HepG2 (cell line): ENCODE results near the gene ITGA7. TPM values are rescaled to one million over a fixed set of nuclear protein-coding genes. Genes with fewer than 3 reads are reported as not detected.

ENCODE experiments used
- ATF5 ChIP-seq: sonication (generic); formaldehyde crosslinking; IDR thresholded peaks from 2 replicates; pipeline ENCODE4 v1.4.0; 2020; ENCODE audit warnings: mild to moderate bottlenecking, low read depth, missing genetic modification reagents
- ATF6 ChIP-seq: sonication (generic); formaldehyde crosslinking; conservative IDR thresholded peaks from 2 replicates; pipeline ENCODE4 v1.4.0; 2020; ENCODE audit warnings: missing genetic modification reagents
- CHCHD3 ChIP-seq: sonication (generic); formaldehyde crosslinking; IDR thresholded peaks from 2 replicates; pipeline ENCODE4 v1.8.0; 2022; ENCODE audit warnings: mild to moderate bottlenecking, missing genetic modification reagents, moderate library complexity
- EP300 ChIP-seq, 3 experiments: sonication (generic) in 1 of 3; formaldehyde crosslinking in 1 of 3; IDR thresholded peaks; 2 replicates each; pipeline versions ENCODE4 v1.5.1 to v1.6.1; 2011 to 2020; ENCODE audit warnings: low read depth in 2 of 3, low read length in 2 of 3, borderline replicate concordance in 1 of 3, improper control_type of control experiment in 1 of 3, mild to moderate bottlenecking in 1 of 3, missing genetic modification reagents in 1 of 3, moderate library complexity in 1 of 3
- KAT8 ChIP-seq: IDR thresholded peaks from 2 replicates; pipeline ENCODE4 v1.6.1; 2016; ENCODE audit warnings: missing genetic modification reagents, missing compliant biosample characterization
- KMT2B ChIP-seq: IDR thresholded peaks from 2 replicates; pipeline ENCODE4 v1.6.1; 2016; ENCODE audit warnings: missing genetic modification reagents, missing compliant biosample characterization
- LCORL ChIP-seq, 2 experiments: fragments of 450-650 bp in 1 of 2; sonication (generic) in 1 of 2; formaldehyde crosslinking in 1 of 2; IDR thresholded peaks; 2 replicates each; pipeline versions ENCODE4 v1.5.0 to v1.6.1; 2017 to 2020; ENCODE audit warnings: antibody characterized with exemption in 1 of 2, missing genetic modification reagents in 1 of 2
- MXI1 ChIP-seq: IDR thresholded peaks from 3 replicates; pipeline ENCODE4 v1.6.1; 2012; ENCODE audit warnings: low read depth, low read length, inconsistent platforms, borderline replicate concordance
- NONO ChIP-seq, 2 experiments: fragments of 450-650 bp in 1 of 2; sonication (generic) in 1 of 2; formaldehyde crosslinking in 1 of 2; IDR thresholded peaks in 1 of 2; conservative IDR thresholded peaks in 1 of 2; 2 replicates each; pipeline versions ENCODE4 v1.6.1 to v1.8.0; 2017 to 2022; ENCODE audit warnings: mild to moderate bottlenecking in 1 of 2, missing genetic modification reagents in 1 of 2, moderate library complexity in 1 of 2
- POLR2AphosphoS5 ChIP-seq: IDR thresholded peaks from 2 replicates; pipeline ENCODE4 v1.6.1; 2012; ENCODE audit warnings: low read depth, low read length
- TERF1 ChIP-seq: sonication (generic); formaldehyde crosslinking; IDR thresholded peaks from 2 replicates; pipeline ENCODE4 v1.8.0; 2022; ENCODE audit warnings: mild to moderate bottlenecking, missing genetic modification reagents, moderate library complexity
- ZBTB42 ChIP-seq: sonication (generic); formaldehyde crosslinking; IDR thresholded peaks from 2 replicates; pipeline ENCODE4 v1.5.0; 2020; ENCODE audit warnings: mild to moderate bottlenecking, missing genetic modification reagents
- ZNF232 ChIP-seq: sonication (generic); formaldehyde crosslinking; IDR thresholded peaks from 2 replicates; pipeline ENCODE4 v1.4.0; 2020; ENCODE audit warnings: missing genetic modification reagents, borderline replicate concordance
- ZNF362 ChIP-seq: sonication (generic); formaldehyde crosslinking; IDR thresholded peaks from 2 replicates; pipeline ENCODE4 v1.4.0; 2020; ENCODE audit warnings: missing genetic modification reagents, mild to moderate bottlenecking, borderline replicate concordance
- ZNF597 ChIP-seq: sonication (generic); formaldehyde crosslinking; IDR thresholded peaks from 2 replicates; pipeline ENCODE4 v1.5.0; 2020; ENCODE audit warnings: missing genetic modification reagents
- ZNF768 ChIP-seq: sonication (generic); formaldehyde crosslinking; IDR thresholded peaks from 2 replicates; pipeline ENCODE4 v1.4.0; 2020; ENCODE audit warnings: missing genetic modification reagents
- ZSCAN30 ChIP-seq: sonication (generic); formaldehyde crosslinking; IDR thresholded peaks from 2 replicates; pipeline ENCODE4 v1.5.0; 2020; ENCODE audit warnings: mild to moderate bottlenecking, missing genetic modification reagents
- polyA plus RNA-seq, 8 experiments: library from polyadenylated mRNA; depleted of rRNA in 3 of 8; stranded (reverse) in 7 of 8; unstranded in 1 of 8; fragments of >200 nt; fragmentation: Illumina TruSeq in 4 of 8; extraction: Trizol in 4 of 8; gene quantifications; 2 replicates each; pipeline versions ENCODE4 v1.2.1 to v1.2.3, GENCODE V29; 2011 to 2016; ENCODE audit warnings: low read depth in 4 of 8, missing spikeins in 1 of 8, mixed read lengths in 1 of 8; ENCODE audit not compliant: insufficient read depth in 1 of 8
- total RNA-seq, 5 experiments: library from RNA; depleted of rRNA; stranded (reverse); fragments of >200 nt; fragmentation: Illumina TruSeq; extraction: Trizol; gene quantifications; 2 replicates each; pipeline ENCODE4 v1.2.3, GENCODE V29; 2016; ENCODE audit warnings: low read depth in 1 of 5
- TF ChIP-seq, protein P1 (sequence below): sonication (generic); formaldehyde crosslinking; IDR thresholded peaks from 2 replicates; pipeline ENCODE4 v1.8.1; 2022; ENCODE audit warnings: low read depth, mild to moderate bottlenecking, missing genetic modification reagents

Gene ITGA7
- total and polyA plus RNA-seq, 2 of the 13 experiments (the other 11 are each of a cell fraction or from before 2014, with no cell fraction given): 0.65 to 0.75 TPM

DNA sequence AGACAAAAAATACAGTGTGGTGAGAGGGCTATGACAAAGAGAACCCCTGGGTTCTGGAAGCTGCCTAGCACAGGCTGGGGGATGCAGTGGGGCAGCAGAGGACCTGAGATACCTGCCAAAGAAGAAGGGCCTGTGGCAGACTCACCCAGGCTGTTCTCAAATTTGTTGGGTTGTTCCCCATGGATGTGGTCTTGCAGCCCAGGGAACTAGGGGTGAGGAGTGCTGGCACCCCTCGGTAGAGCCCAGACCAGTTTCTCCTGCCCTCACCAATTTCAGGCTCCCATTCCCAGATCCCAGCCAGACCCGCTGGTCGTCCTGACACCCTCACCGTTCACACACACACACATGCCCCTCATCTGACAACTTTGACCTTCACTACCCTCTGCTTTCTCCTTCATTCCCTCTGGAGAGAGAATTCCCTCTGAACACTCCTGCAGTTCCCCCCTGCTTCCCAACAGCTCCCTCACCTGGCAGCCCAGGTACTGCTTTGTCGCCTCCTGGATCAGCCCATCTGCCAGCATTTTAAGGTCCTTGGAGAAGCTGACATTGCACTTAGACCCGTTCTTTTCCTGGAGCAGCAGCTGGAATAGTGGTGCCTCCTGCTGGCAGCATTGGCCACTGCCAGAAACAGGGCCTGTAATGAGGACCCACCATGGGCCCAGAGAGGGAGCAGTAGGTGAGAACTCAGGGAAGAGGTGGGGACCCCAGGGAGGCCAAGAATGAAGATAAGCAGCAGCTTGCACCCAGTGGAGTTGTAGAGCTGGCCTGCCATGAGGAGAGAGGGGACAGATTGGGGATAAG lies 29.3 kb upstream of the ITGA7 start (continued):
- TF ChIP-seq ATF6: no peak
- TF ChIP-seq ZNF768 (CRISPR knock-in tag): no peak
- TF ChIP-seq ZSCAN30: no peak
- no peak; a peak in 1 of 4 replicates for TF ChIP-seq EP300 (IDR thresholded peaks at IDR 0.05; ENCODE audit: low read depth in 2 of 2, low read length in 2 of 2)
- TF ChIP-seq EP300 (CRISPR knock-in tag; IDR thresholded peaks at IDR 0.05; ENCODE audit: borderline replicate concordance): no peak
- TF ChIP-seq, protein P1, sequence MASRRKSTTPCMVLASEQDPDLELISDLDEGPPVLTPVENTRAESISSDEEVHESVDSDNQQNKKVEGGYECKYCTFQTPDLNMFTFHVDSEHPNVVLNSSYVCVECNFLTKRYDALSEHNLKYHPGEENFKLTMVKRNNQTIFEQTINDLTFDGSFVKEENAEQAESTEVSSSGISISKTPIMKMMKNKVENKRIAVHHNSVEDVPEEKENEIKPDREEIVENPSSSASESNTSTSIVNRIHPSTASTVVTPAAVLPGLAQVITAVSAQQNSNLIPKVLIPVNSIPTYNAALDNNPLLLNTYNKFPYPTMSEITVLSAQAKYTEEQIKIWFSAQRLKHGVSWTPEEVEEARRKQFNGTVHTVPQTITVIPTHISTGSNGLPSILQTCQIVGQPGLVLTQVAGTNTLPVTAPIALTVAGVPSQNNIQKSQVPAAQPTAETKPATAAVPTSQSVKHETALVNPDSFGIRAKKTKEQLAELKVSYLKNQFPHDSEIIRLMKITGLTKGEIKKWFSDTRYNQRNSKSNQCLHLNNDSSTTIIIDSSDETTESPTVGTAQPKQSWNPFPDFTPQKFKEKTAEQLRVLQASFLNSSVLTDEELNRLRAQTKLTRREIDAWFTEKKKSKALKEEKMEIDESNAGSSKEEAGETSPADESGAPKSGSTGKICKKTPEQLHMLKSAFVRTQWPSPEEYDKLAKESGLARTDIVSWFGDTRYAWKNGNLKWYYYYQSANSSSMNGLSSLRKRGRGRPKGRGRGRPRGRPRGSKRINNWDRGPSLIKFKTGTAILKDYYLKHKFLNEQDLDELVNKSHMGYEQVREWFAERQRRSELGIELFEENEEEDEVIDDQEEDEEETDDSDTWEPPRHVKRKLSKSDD (CRISPR knock-in tag): no peak
- 0 out of 2 replicates have a peak, but pooled peaks have one; percentile 36 for TF ChIP-seq KMT2B (CRISPR knock-in tag)
- TF ChIP-seq LCORL (IDR thresholded peaks at IDR 0.05): no peak
- TF ChIP-seq LCORL (CRISPR knock-in tag; IDR thresholded peaks at IDR 0.05): 0 out of 2 replicates have a peak, but pooled peaks have one; percentile 52
- TF ChIP-seq MXI1: peak; percentile 37; the same call in 1 of the 3 replicates
- TF ChIP-seq TERF1 (CRISPR knock-in tag): no peak
- no peak for TF ChIP-seq ZNF362 (CRISPR knock-in tag)
- no peak for TF ChIP-seq ZNF232
- peak; percentile 43; the same call in 1 of the 2 replicates for TF ChIP-seq KAT8 (CRISPR knock-in tag)
- TF ChIP-seq CHCHD3 (CRISPR knock-in tag): no peak
- no peak for TF ChIP-seq ZBTB42 (CRISPR knock-in tag)
- no peak for TF ChIP-seq NONO (IDR thresholded peaks at IDR 0.05)
- peak; percentile 73 for TF ChIP-seq NONO (CRISPR knock-in tag; conservative IDR thresholded peaks at IDR 0.05)
- TF ChIP-seq ZNF597 (CRISPR knock-in tag): no peak
- TF ChIP-seq ATF5 (CRISPR knock-in tag): no peak
- TF ChIP-seq POLR2AphosphoS5: no peak
